GM06990 (cell line): ENCODE results near the gene OR10G4.
"Not testable (repeated sequence)": the region's sequence is repeated elsewhere in the genome, so short reads cannot be mapped to it uniquely, and the experiment has no call there.

Experiments
- DNase-seq: peaks from one replicate; pipeline ENCODE4 v3.0.0-alpha.2; 2011; ENCODE audit not compliant: insufficient read length; ENCODE audit errors: extremely low read depth
- H3K27me3 ChIP-seq: replicated peaks from 2 replicates; pipeline ENCODE4 v1.6.0; 2011; ENCODE audit warnings: low read length; ENCODE audit not compliant: control insufficient read depth, insufficient read depth
- H3K36me3 ChIP-seq: 2 replicates; pipeline ENCODE4 v1.5.1; 2011; ENCODE audit warnings: low read length; ENCODE audit not compliant: control insufficient read depth, insufficient read depth
- H3K4me3 ChIP-seq: replicated peaks from 2 replicates; pipeline ENCODE4 v1.5.1; 2011; ENCODE audit warnings: low read depth, mild to moderate bottlenecking, control low read depth, low read length
- TF ChIP-seq, protein P1 (sequence below): IDR thresholded peaks from 2 replicates; pipeline ENCODE4 v1.5.1; 2011; ENCODE audit warnings: low read length, control low read depth, mild to moderate bottlenecking, inconsistent platforms; ENCODE audit not compliant: insufficient read depth, poor library complexity, severe bottlenecking

The OR10G4 gene

DNA sequence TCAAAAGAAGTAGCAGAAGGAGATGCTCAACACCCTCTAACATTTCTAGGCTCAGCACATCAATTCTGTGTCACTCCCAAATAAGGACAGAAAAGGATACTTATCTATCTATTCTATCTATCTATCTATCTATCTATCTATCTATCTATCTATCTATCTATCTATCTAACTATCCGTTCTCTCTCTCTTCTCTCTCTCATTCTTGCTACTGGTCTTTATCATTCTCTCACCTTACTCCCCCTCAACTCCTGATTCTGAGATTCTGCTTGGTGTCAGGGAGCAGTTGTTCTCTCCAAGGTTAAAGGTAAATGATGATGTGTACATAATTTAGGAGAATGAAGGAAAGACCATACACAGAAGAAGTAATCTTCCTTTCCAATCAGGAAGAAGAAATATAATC lies 17.7 kb upstream of the OR10G4 start, which contains the start of gene OR10G6:
Gene OR10G6 (minus strand): TSS at position 43 of the 400 bp plus-strand sequence. CDS start 0 bp downstream, at position 43.
- no peak for DNase-seq

DNA sequence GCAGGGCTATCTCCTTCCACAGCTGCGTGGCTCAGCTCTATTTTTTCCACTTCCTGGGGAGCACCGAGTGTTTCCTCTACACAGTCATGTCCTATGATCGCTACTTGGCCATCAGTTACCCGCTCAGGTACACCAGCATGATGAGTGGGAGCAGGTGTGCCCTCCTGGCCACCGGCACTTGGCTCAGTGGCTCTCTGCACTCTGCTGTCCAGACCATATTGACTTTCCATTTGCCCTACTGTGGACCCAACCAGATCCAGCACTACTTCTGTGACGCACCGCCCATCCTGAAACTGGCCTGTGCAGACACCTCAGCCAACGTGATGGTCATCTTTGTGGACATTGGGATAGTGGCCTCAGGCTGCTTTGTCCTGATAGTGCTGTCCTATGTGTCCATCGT lies 3.0 kb downstream of the OR10G4 start:
- H3K36me3 ChIP-seq, H3K4me3 ChIP-seq, H3K27me3 ChIP-seq, DNase-seq: not testable (repeated sequence)

More for the DNA sequence above, 17.7 kb upstream of the OR10G4 start, which contains the start of gene OR10G6:
- no peak within 1 kb of the TSS for H3K4me3 ChIP-seq
- TF ChIP-seq, protein P1, sequence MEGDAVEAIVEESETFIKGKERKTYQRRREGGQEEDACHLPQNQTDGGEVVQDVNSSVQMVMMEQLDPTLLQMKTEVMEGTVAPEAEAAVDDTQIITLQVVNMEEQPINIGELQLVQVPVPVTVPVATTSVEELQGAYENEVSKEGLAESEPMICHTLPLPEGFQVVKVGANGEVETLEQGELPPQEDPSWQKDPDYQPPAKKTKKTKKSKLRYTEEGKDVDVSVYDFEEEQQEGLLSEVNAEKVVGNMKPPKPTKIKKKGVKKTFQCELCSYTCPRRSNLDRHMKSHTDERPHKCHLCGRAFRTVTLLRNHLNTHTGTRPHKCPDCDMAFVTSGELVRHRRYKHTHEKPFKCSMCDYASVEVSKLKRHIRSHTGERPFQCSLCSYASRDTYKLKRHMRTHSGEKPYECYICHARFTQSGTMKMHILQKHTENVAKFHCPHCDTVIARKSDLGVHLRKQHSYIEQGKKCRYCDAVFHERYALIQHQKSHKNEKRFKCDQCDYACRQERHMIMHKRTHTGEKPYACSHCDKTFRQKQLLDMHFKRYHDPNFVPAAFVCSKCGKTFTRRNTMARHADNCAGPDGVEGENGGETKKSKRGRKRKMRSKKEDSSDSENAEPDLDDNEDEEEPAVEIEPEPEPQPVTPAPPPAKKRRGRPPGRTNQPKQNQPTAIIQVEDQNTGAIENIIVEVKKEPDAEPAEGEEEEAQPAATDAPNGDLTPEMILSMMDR, result no peak
- H3K27me3 ChIP-seq, result no peaks in the 10 kb centered on the region; the same call in 1 of the 2 replicates
- H3K36me3 ChIP-seq, result no peaks in the 10 kb centered on the region

DNA sequence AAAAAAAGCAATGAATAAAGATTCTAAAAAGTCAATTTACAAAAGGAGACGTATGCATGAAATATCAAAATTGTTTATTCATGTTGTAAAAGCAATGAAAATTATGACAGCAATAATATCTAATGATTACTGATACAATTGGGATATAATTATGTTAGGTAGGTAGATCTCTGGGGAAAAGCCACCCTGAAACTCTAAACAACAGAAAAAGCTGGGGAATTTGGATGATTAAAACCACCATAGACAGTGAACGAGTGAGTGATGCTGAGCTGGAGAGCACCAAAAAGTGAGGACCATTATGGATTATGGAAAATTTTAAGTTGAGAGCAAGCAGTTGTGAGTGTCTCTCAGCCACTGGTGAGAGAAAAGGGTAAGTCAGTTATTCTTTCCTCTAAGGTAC lies 13.7 kb downstream of the OR10G4 start, which contains the start of gene OR10G8:
Gene OR10G8 (plus strand): TSS at position 301 of the 400 bp plus-strand sequence. CDS start 2,825 bp downstream, outside the sequence.
- Histone ChIP-seq H3K36me3 (no peaks in the 10 kb centered on the region), H3K27me3 (no peaks in the 10 kb centered on the region), H3K4me3 (no peak within 1 kb of the TSS)
- TF ChIP-seq, protein P1, result no peak
- no peak for DNase-seq

DNA sequence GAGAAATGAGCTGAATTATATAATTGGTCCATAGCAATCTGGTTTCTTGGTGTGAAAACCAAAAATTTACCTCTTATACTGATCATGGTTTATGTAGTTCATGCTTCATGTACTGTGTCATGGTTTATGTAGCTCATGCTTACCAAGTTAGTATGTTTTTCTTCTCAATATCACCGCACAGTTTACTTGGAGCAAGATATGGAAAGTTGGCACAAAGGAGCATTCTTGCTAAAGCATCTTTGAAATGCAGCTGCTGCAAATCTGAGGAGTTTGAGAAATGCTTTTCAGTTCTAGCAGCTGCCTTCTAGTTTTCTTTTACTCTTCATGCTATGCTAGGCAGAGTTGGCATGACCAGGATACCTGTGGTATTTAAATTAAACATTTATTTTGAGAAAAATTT lies 23.9 kb downstream of the OR10G4 start:
- TF ChIP-seq, protein P1, result no peak
- no peaks in the 10 kb centered on the region for H3K36me3 ChIP-seq
- DNase-seq, result no peak
- no peaks in the 10 kb centered on the region for H3K27me3 ChIP-seq
- no peak overlapping the region for H3K4me3 ChIP-seq

DNA sequence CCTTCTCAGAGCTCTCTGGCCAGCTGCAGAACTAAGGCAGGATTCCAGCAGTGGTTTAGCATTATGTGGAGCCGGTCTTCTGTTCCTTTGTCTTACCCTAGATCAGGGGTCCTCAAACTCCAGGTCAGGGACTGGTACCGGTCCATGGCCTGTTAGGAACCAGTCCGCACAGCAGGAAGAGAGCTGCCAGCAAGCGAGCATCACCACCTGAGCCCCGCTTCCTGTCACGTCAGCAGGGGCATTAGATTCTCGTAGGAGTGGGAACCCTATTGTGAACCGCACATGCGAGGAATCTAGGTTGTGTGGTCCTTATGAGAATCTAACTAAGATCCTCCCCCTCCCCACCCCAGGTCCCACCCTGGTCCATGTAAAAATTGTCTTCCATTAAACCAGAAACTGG lies 26.8 kb downstream of the OR10G4 start:
- Histone ChIP-seq H3K27me3 (no peaks in the 10 kb centered on the region; the same call in 1 of the 2 replicates), H3K4me3 (no peak overlapping the region), H3K36me3 (no peaks in the 10 kb centered on the region)
- no peak for DNase-seq
- TF ChIP-seq, protein P1, result no peak

DNA sequence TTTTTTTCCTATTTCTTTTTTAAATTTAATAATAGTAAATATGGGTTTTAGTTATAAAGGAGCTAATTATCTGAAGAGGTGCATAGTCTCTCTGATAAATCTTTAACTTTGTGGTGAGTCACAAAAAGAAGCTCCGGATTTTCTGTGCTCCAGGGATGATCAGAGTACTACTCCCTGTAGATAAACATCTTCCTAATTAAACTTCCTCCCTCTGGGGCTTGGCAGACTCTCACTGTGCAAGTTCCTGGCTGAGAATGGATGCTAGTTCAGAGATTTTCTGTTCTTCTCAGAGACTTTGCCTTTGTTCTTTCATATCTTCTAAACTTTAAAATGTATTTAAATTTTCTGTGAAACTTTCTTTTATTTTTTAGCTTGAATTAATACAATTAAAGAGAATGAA lies 28.5 kb downstream of the OR10G4 start, which contains the start of gene OR10G7:
Gene OR10G7 (minus strand): TSS at position 72 of the 400 bp plus-strand sequence. CDS start 2,324 bp downstream, outside the sequence.
- no peak within 1 kb of the TSS for H3K4me3 ChIP-seq
- no peaks in the 10 kb centered on the region; the same call in 1 of the 2 replicates for H3K27me3 ChIP-seq
- no peaks in the 10 kb centered on the region for H3K36me3 ChIP-seq
- no peak for DNase-seq
- TF ChIP-seq, protein P1, result no peak
